ENCODE results near the gene PADI4. TPM values are rescaled to one million over a fixed set of nuclear protein-coding genes. Genes with fewer than 3 reads are reported as not detected.

The PADI4 gene
- total and polyA plus RNA-seq, 2 of the 8 experiments (the other 6 are each of a cell fraction or from before 2014, with no cell fraction given) = 0.29 TPM; not detected in 1

DNA sequence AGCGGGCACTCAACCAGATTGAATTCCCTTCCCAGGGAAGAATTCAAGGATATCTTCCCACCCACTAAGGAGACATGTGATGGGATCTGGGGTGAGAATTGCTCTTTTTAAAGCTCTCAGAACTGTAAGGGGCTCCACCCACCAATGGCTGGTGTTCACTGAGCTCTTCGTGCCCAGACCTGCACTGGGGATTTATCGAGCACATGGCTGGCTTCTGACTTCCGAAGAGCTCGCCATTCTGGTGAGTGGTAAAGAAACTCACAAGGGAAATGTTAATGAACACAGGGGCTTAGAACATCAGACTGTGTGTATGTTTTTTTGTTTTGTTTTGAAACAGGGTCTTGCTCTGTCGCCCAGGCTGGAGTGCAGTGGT lies 49.3 kb upstream of the PADI4 start:
- Histone ChIP-seq H3K23me2 (ENCODE audit: low read depth, low read length) (no peaks in the 10 kb centered on the region; the same call in 1 of the 2 replicates), H2BK5ac (ENCODE audit: low read depth, low read length) (no peak overlapping the region), H3K18ac (ENCODE audit: extremely low read depth, low read length) (no peak overlapping the region), H3K4me2 (ENCODE audit: insufficient read depth in 1 of 2, low read depth in 2 of 2, low read length in 2 of 2) (no peak overlapping the region), H3K36me3 (ENCODE audit: control insufficient read depth in 2 of 4, insufficient read depth in 4 of 4, low read length in 3 of 4) (no peaks in the 10 kb centered on the region), H3K9me3 (ENCODE audit: insufficient read depth in 2 of 2, low read depth in 1 of 2, low read length in 1 of 2) (no peaks in the 10 kb centered on the region), H4K5ac (ENCODE audit: insufficient read length, low read depth, low read length) (no peak overlapping the region), H3K79me2 (ENCODE audit: control insufficient read depth in 1 of 2, insufficient read depth in 2 of 2, low read length in 2 of 2) (no peaks in the 10 kb centered on the region), H3K4me1 (replicated peaks in 1 of 4; ENCODE audit: control insufficient read depth in 3 of 4, insufficient read depth in 4 of 4, low read length in 3 of 4) (no peaks in the 10 kb centered on the region), H2AK5ac (ENCODE audit: low read depth, low read length) (no peak overlapping the region), H2BK120ac (replicated peaks; ENCODE audit: low read depth, low read length) (no peak overlapping the region), H2AFZ (ENCODE audit: low read length) (no peak overlapping the region), H2BK12ac (ENCODE audit: low read depth, low read length) (no peak overlapping the region), H3K27me3 (replicated peaks in 1 of 4; ENCODE audit: control insufficient read depth in 3 of 4, extremely low read depth in 1 of 4, insufficient read depth in 3 of 4, low read length in 3 of 4) (peaks cover 0 to 2% (median 0%) of the 10 kb centered on the region in 4 experiments; a peak in 1 of 7 replicates), H3K9ac (replicated peaks in 1 of 4; ENCODE audit: extremely low read depth in 1 of 4, low read depth in 3 of 4, low read length in 3 of 4) (no peak overlapping the region), H4K20me1 (replicated peaks in 1 of 2; ENCODE audit: control insufficient read depth in 1 of 2, insufficient read depth in 2 of 2, low read length in 2 of 2) (no peaks in the 10 kb centered on the region), H4K91ac (replicated peaks; ENCODE audit: insufficient read length, low read length) (no peak overlapping the region), H3K4ac (replicated peaks; ENCODE audit: insufficient read length, low read depth, low read length) (no peak overlapping the region), H3K79me1 (ENCODE audit: low read depth, low read length) (no peaks in the 10 kb centered on the region), H3K14ac (ENCODE audit: insufficient read length) (no peak overlapping the region), H4K8ac (ENCODE audit: extremely low read depth, insufficient read depth, low read length) (no peak overlapping the region), H2BK20ac (ENCODE audit: low read length) (no peak overlapping the region), H3K23ac (ENCODE audit: insufficient read length) (no peak overlapping the region), H3K56ac (replicated peaks; ENCODE audit: insufficient read length, low read depth, low read length) (no peak overlapping the region), H3K27ac (ENCODE audit: low read depth, low read length) (no peak overlapping the region), H2BK15ac (ENCODE audit: low read length) (no peak overlapping the region), H3K4me3 (ENCODE audit: extremely low read depth in 1 of 4, insufficient read depth in 2 of 4, low read depth in 3 of 4, low read length in 4 of 4) (no peak overlapping the region)
- DNase-seq (ENCODE audit: low read depth in 1 of 2, low spot score in 2 of 2) = no peak
- WGBS, 2 experiments (ENCODE audit: extremely low coverage in 1 of 2, insufficient coverage in 1 of 2, insufficient read length in 1 of 2, insufficient replicate concordance in 2 of 2, low coverage in 1 of 2, low lambda C conversion rate in 2 of 2, missing lambda C conversion rate in 1 of 2) = 97% methylated on average over 6 of the region's 6 CpGs; no CpG with 5 or more reads in 1 of the 2 experiments
- POLR2A ChIA-PET (ENCODE audit: partially characterized antibody) = interaction anchor here (0.6 to 1.5 kb wide), 2 partner anchors 8 to 43 kb away, joined by 3 read pairs; no protein-coding TSS in a partner anchor
- CTCF ChIA-PET (ENCODE audit: partially characterized antibody) = interaction anchor here (0.6 to 3.7 kb wide), 13 partner anchors 10 to 1921 kb away, joined by 3 to 19 read pairs (median 3); partner anchors contain the start of gene PADI3
- no peak for FAIRE-seq
- no peak for TF ChIP-seq KDM1A (IDR thresholded peaks at IDR 0.05; ENCODE audit: borderline replicate concordance, low read length)

Data from H1 (cell line).